Fibroblast of skin of right quadriceps (primary cell): ENCODE measurements around the gene INAFM1.
"Not testable (repeated sequence)": the region's sequence is repeated elsewhere in the genome, so short reads cannot be mapped to it uniquely, and the experiment has no call there.

ENCODE experiments used
- DNase-seq: peaks from one replicate; pipeline ENCODE4 v3.0.0-alpha.2; 2013

Gene INAFM1

GRCh38 chr19:47241919-47242577 lies 32.6 kb upstream of the INAFM1 start:
- DNase-seq: no peak

GRCh38 chr19:47243364-47243775 lies 31.3 kb upstream of the INAFM1 start:
- DNase-seq: no peak

GRCh38 chr19:47243776-47244547 lies 30.7 kb upstream of the INAFM1 start:
- DNase-seq: peak; percentile 98

GRCh38 chr19:47247308-47247990 lies 27.2 kb upstream of the INAFM1 start:
- DNase-seq: peak; percentile 72

GRCh38 chr19:47253016-47253415 lies 21.7 kb upstream of the INAFM1 start:
- not testable (repeated sequence) for DNase-seq

- peak; percentile 94 for DNase-seq
These were observed 21.2 kb upstream of the INAFM1 start for GRCh38 chr19:47253467-47253881.

- no peak for DNase-seq
These were observed 20.7 kb upstream of the INAFM1 start for GRCh38 chr19:47253970-47254369.

GRCh38 chr19:47255879-47256692 lies 18.6 kb upstream of the INAFM1 start, which contains the start of gene CCDC9:
Gene CCDC9 (plus strand): TSS chr19:47256525. CDS start chr19:47258401, 1,876 bp downstream.
- peak; percentile 97 for DNase-seq

GRCh38 chr19:47256693-47257410 lies 17.8 kb upstream of the INAFM1 start:
- DNase-seq: peak; percentile 99

- no peak for DNase-seq
These were observed 17.1 kb upstream of the INAFM1 start for GRCh38 chr19:47257411-47258169.

GRCh38 chr19:47258434-47258833 lies 16.3 kb upstream of the INAFM1 start:
- no peak for DNase-seq

- no peak for DNase-seq
These were observed 15.7 kb upstream of the INAFM1 start for GRCh38 chr19:47258895-47259555.

GRCh38 chr19:47260476-47260875 lies 14.2 kb upstream of the INAFM1 start:
- DNase-seq: no peak

- DNase-seq: not testable (repeated sequence)
These were observed 12.5 kb upstream of the INAFM1 start for GRCh38 chr19:47261946-47262793.

GRCh38 chr19:47264629-47265028 lies 10.1 kb upstream of the INAFM1 start:
- DNase-seq: no peak

GRCh38 chr19:47266401-47266941 lies 8.2 kb upstream of the INAFM1 start:
- DNase-seq: no peak

GRCh38 chr19:47267350-47267759 lies 7.3 kb upstream of the INAFM1 start:
- DNase-seq: no peak

GRCh38 chr19:47268028-47268427 lies 6.7 kb upstream of the INAFM1 start:
- DNase-seq: no peak

GRCh38 chr19:47269596-47269995 lies 5.1 kb upstream of the INAFM1 start:
- DNase-seq: no peak
